H1 (cell line): ENCODE data around the gene BICD1. TPM values are rescaled to one million over a fixed set of nuclear protein-coding genes. Genes with fewer than 3 reads are reported as not detected.

Experiments
- CTCF ChIA-PET: fragments of 300-600 bp; sonication (Branson Sonifier 250); formaldehyde crosslinking; loops from one replicate; lab custom pipeline; 2021; ENCODE audit not compliant: partially characterized antibody; lab: Charles Lee
- POLR2A ChIA-PET: fragments of 300-600 bp; sonication (Branson Sonifier 250); formaldehyde crosslinking; loops from one replicate; lab custom pipeline; 2021; ENCODE audit warnings: inconsistent platforms; ENCODE audit not compliant: partially characterized antibody; lab: Charles Lee
- DNase-seq, 2 experiments: peaks; one replicate each; pipeline versions ENCODE4 v3.0.0 to v3.0.0-alpha.2; 2010 to 2022; ENCODE audit warnings: low spot score in 2 of 2, low read depth in 1 of 2, mixed read lengths in 1 of 2
- FAIRE-seq: peaks from 2 replicates; lab custom pipeline; 2011; peaks lifted over from hg19 to GRCh38; lab: Jason Lieb, UNC
- H2AFZ ChIP-seq: 2 replicates; pipeline ENCODE4 v1.8.1; 2012; ENCODE audit warnings: low read length, inconsistent platforms
- H2AK5ac ChIP-seq: 2 replicates; pipeline ENCODE4 v1.6.1; 2013; ENCODE audit warnings: low read depth, low read length
- H2BK120ac ChIP-seq: replicated peaks from 2 replicates; pipeline ENCODE3; 2013; ENCODE audit warnings: low read depth, low read length, inconsistent platforms
- H2BK12ac ChIP-seq: 2 replicates; pipeline ENCODE4 v1.6.1; 2013; ENCODE audit warnings: low read depth, low read length
- H2BK15ac ChIP-seq: 2 replicates; pipeline ENCODE4 v1.6.1; 2013; ENCODE audit warnings: low read length
- H2BK20ac ChIP-seq: 2 replicates; pipeline ENCODE4 v1.6.1; 2013; ENCODE audit warnings: low read length
- H2BK5ac ChIP-seq: 2 replicates; pipeline ENCODE4 v1.6.1; 2013; ENCODE audit warnings: low read depth, low read length
- H3K14ac ChIP-seq: 2 replicates; pipeline ENCODE4 v1.6.1; 2013; ENCODE audit warnings: inconsistent platforms; ENCODE audit not compliant: insufficient read length
- H3K18ac ChIP-seq: 2 replicates; pipeline ENCODE4 v1.6.1; 2013; ENCODE audit warnings: low read length; ENCODE audit errors: extremely low read depth
- H3K23ac ChIP-seq: 2 replicates; pipeline ENCODE4 v1.6.1; 2013; ENCODE audit warnings: inconsistent platforms; ENCODE audit not compliant: insufficient read length
- H3K23me2 ChIP-seq: 2 replicates; pipeline ENCODE4 v1.6.1; 2013; ENCODE audit warnings: low read depth, low read length
- H3K27ac ChIP-seq: 2 replicates; pipeline ENCODE4 v1.6.1; 2011; ENCODE audit warnings: low read depth, low read length, inconsistent platforms
- H3K27me3 ChIP-seq, 4 experiments: replicated peaks in 1 of 4; 1 replicate in 1 of 4; 2 replicates in 3 of 4; pipeline versions ENCODE4 v1.6.1 to v1.8.1; 2011 to 2013; ENCODE audit warnings: low read length in 3 of 4, mild to moderate bottlenecking in 3 of 4, inconsistent platforms in 2 of 4, mixed read lengths in 2 of 4, moderate library complexity in 1 of 4; ENCODE audit not compliant: control insufficient read depth in 3 of 4, insufficient read depth in 3 of 4; ENCODE audit errors: extremely low read depth in 1 of 4
- H3K36me3 ChIP-seq, 4 experiments: 2 replicates each; pipeline versions ENCODE4 v1.6.1 to v1.8.1; 2011 to 2013; ENCODE audit warnings: mild to moderate bottlenecking in 4 of 4, low read length in 3 of 4, moderate library complexity in 2 of 4, control low read depth in 1 of 4, inconsistent platforms in 1 of 4; ENCODE audit not compliant: insufficient read depth in 4 of 4, control insufficient read depth in 2 of 4
- H3K4ac ChIP-seq: replicated peaks from 2 replicates; pipeline ENCODE3; 2013; ENCODE audit warnings: low read length, low read depth, mixed read lengths, inconsistent platforms; ENCODE audit not compliant: insufficient read length
- H3K4me1 ChIP-seq, 4 experiments: replicated peaks in 1 of 4; 1 replicate in 1 of 4; 2 replicates in 3 of 4; pipeline versions ENCODE4 v1.6.1 to v1.8.1; 2011 to 2013; ENCODE audit warnings: low read length in 3 of 4, inconsistent platforms in 2 of 4, mixed read lengths in 1 of 4; ENCODE audit not compliant: insufficient read depth in 4 of 4, control insufficient read depth in 3 of 4
- H3K4me2 ChIP-seq, 2 experiments: 2 replicates each; pipeline versions ENCODE4 v1.6.1 to v1.8.1; 2011 to 2013; ENCODE audit warnings: low read depth in 2 of 2, low read length in 2 of 2, control low read depth in 1 of 2, inconsistent platforms in 1 of 2, mild to moderate bottlenecking in 1 of 2; ENCODE audit not compliant: insufficient read depth in 1 of 2
- H3K4me3 ChIP-seq, 4 experiments: fragments of 200-600, 300-600 bp in 1 of 4; sonication (generic), shearing (Covaris generic), sonication (Bioruptor Twin) in 1 of 4; 2 replicates each; pipeline versions ENCODE4 v1.5.1 to v1.8.1; 2011 to 2016; ENCODE audit warnings: low read length in 4 of 4, low read depth in 3 of 4, control low read depth in 2 of 4, inconsistent platforms in 2 of 4, mild to moderate bottlenecking in 2 of 4, mixed read lengths in 1 of 4, moderate library complexity in 1 of 4; ENCODE audit not compliant: insufficient read depth in 2 of 4; ENCODE audit errors: extremely low read depth in 1 of 4
- H3K56ac ChIP-seq: replicated peaks from 2 replicates; pipeline ENCODE3; 2013; ENCODE audit warnings: low read depth, mild to moderate bottlenecking, mixed read lengths, low read length, inconsistent platforms; ENCODE audit not compliant: insufficient read length
- H3K79me1 ChIP-seq: 2 replicates; pipeline ENCODE4 v1.6.1; 2013; ENCODE audit warnings: low read depth, low read length, control low read depth
- H3K79me2 ChIP-seq, 2 experiments: 2 replicates each; pipeline versions ENCODE4 v1.6.1 to v1.8.1; 2012 to 2013; ENCODE audit warnings: low read length in 2 of 2, mild to moderate bottlenecking in 2 of 2, inconsistent platforms in 1 of 2; ENCODE audit not compliant: insufficient read depth in 2 of 2, control insufficient read depth in 1 of 2
- H3K9ac ChIP-seq, 4 experiments: replicated peaks in 1 of 4; 1 replicate in 1 of 4; 2 replicates in 3 of 4; pipeline versions ENCODE4 v1.6.1 to v1.8.1; 2011 to 2013; ENCODE audit warnings: low read depth in 3 of 4, low read length in 3 of 4, control low read depth in 2 of 4, mild to moderate bottlenecking in 2 of 4, moderate library complexity in 2 of 4, inconsistent platforms in 1 of 4; ENCODE audit errors: extremely low read depth in 1 of 4
- H3K9me3 ChIP-seq, 2 experiments: 2 replicates each; pipeline versions ENCODE4 v1.6.1 to v1.8.1; 2012 to 2013; ENCODE audit warnings: mild to moderate bottlenecking in 2 of 2, moderate library complexity in 2 of 2, control low read depth in 1 of 2, inconsistent platforms in 1 of 2, low read depth in 1 of 2, low read length in 1 of 2, mixed read lengths in 1 of 2; ENCODE audit not compliant: insufficient read depth in 2 of 2
- H4K20me1 ChIP-seq, 2 experiments: replicated peaks in 1 of 2; 2 replicates each; pipeline versions ENCODE3 to v1.8.1; 2011 to 2013; ENCODE audit warnings: inconsistent platforms in 2 of 2, low read length in 2 of 2, mild to moderate bottlenecking in 1 of 2; ENCODE audit not compliant: insufficient read depth in 2 of 2, control insufficient read depth in 1 of 2
- H4K5ac ChIP-seq: 2 replicates; pipeline ENCODE4 v1.6.1; 2013; ENCODE audit warnings: low read length, low read depth, mixed read lengths, inconsistent platforms; ENCODE audit not compliant: insufficient read length
- H4K8ac ChIP-seq: 2 replicates; pipeline ENCODE4 v1.8.0; 2013; ENCODE audit warnings: mild to moderate bottlenecking, moderate library complexity, low read length, inconsistent platforms; ENCODE audit not compliant: insufficient read depth; ENCODE audit errors: extremely low read depth
- H4K91ac ChIP-seq: replicated peaks from 2 replicates; pipeline ENCODE3; 2013; ENCODE audit warnings: low read length, mixed read lengths, inconsistent platforms; ENCODE audit not compliant: insufficient read length
- ASH2L ChIP-seq: fragments of 200-600, 300-600 bp; sonication (generic); IDR thresholded peaks from one replicate; pipeline ENCODE4 v1.7.1; 2017; ENCODE audit warnings: low read length
- BRCA1 ChIP-seq: IDR thresholded peaks from 2 replicates; pipeline ENCODE4 v1.6.1; 2012; ENCODE audit warnings: low read depth, low read length, improper control_type of control experiment
- KDM5A ChIP-seq: fragments of 200-600 bp; IDR thresholded peaks from 2 replicates; pipeline ENCODE4 v1.7.1; 2012; ENCODE audit warnings: mild to moderate bottlenecking, low read length, inconsistent platforms, mixed read lengths
- POLR2A ChIP-seq, 2 experiments: IDR thresholded peaks; 1 replicate in 1 of 2; 2 replicates in 1 of 2; pipeline ENCODE4 v1.6.1; 2011; ENCODE audit warnings: low read depth in 2 of 2, low read length in 2 of 2, mild to moderate bottlenecking in 2 of 2; ENCODE audit errors: control extremely low read depth in 1 of 2
- SIN3A ChIP-seq, 2 experiments: IDR thresholded peaks in 1 of 2; conservative IDR thresholded peaks in 1 of 2; 2 replicates each; pipeline ENCODE4 v1.6.1; 2011 to 2012; ENCODE audit warnings: low read length in 2 of 2, improper control_type of control experiment in 1 of 2, low read depth in 1 of 2, mild to moderate bottlenecking in 1 of 2
- TBP ChIP-seq: IDR thresholded peaks from 2 replicates; pipeline ENCODE4 v1.6.1; 2011; ENCODE audit warnings: low read depth, low read length, improper control_type of control experiment
- WGBS, 2 experiments: shearing (Covaris generic) in 1 of 2; methylation state at CpG; one replicate each; pipeline versions ENCODE4 v1.1.6 to v1.1.7; 2013 to 2015; ENCODE audit warnings: low lambda C conversion rate in 2 of 2, mixed read lengths in 2 of 2, inconsistent platforms in 1 of 2, low coverage in 1 of 2, missing lambda C conversion rate in 1 of 2; ENCODE audit not compliant: insufficient replicate concordance in 2 of 2, insufficient coverage in 1 of 2, insufficient read length in 1 of 2; ENCODE audit errors: extremely low coverage in 1 of 2, missing lambda C conversion rate in 1 of 2; 5-methylcytosine and 5-hydroxymethylcytosine counted together
- polyA plus RNA-seq, 7 experiments: library from polyadenylated mRNA; depleted of rRNA in 3 of 7; stranded (reverse) in 5 of 7; unstranded in 2 of 7; fragments of >200 nt in 5 of 7; fragments of 200-250 nt in 2 of 7; gene quantifications; 1 replicate in 5 of 7; 2 replicates in 1 of 7; 4 replicates in 1 of 7; pipeline versions ENCODE4 v1.2.1 to v1.2.3, GENCODE V29; 2011 to 2013; ENCODE audit warnings: missing spikeins in 2 of 7, mixed read lengths in 2 of 7
- total RNA-seq: library from RNA; stranded (reverse); fragmentation: NEBNext Ultra II Directional; extraction: Animal tissue kit (Norgen Biotek cat#: 25700); gene quantifications from 2 replicates; pipeline ENCODE4 v1.2.1, GENCODE V29; 2021

The BICD1 gene
- total and polyA plus RNA-seq, 2 of the 8 experiments (the other 6 are each of a cell fraction or from before 2014, with no cell fraction given): 34.1 to 58.4 TPM

- H3K27me3 ChIP-seq: no peaks in the 10 kb centered on the region
- no peak overlapping the region for H3K4ac ChIP-seq
- H3K14ac ChIP-seq: no peak overlapping the region
- no peak overlapping the region for H3K56ac ChIP-seq
- H4K5ac ChIP-seq: no peak overlapping the region
- CTCF ChIA-PET: interaction anchor here (1.1 kb wide), 1 partner anchor 19 kb away, joined by 3 read pairs; no protein-coding TSS in a partner anchor
- H2BK12ac ChIP-seq: no peak overlapping the region
- H4K91ac ChIP-seq: no peak overlapping the region
- no peak overlapping the region for H2BK20ac ChIP-seq
- no peaks in the 10 kb centered on the region for H3K9me3 ChIP-seq
- H3K4me1 ChIP-seq: peaks cover 4 to 16% (median 8%) of the 10 kb centered on the region in 4 experiments; a peak in 5 of 7 replicates
- no peaks in the 10 kb centered on the region; the same call in 1 of the 2 replicates for H3K79me1 ChIP-seq
- WGBS, 2 experiments: 18% methylated on average over 2 of the region's 2 CpGs; no CpG with 5 or more reads in 1 of the 2 experiments
- no peak overlapping the region for H4K8ac ChIP-seq
- H2BK5ac ChIP-seq: no peak overlapping the region
- no peak overlapping the region for H2AFZ ChIP-seq
- H3K36me3 ChIP-seq: peaks cover 0 to 4% (median 0%) of the 10 kb centered on the region in 4 experiments; a peak in 1 of 8 replicates
- H3K9ac ChIP-seq: no peak overlapping the region
- no peak overlapping the region for H3K23ac ChIP-seq
- DNase-seq (no peak), FAIRE-seq (no peak)
- H2AK5ac ChIP-seq: no peak overlapping the region
- H3K4me3 ChIP-seq: no peak overlapping the region
- no peaks in the 10 kb centered on the region for H4K20me1 ChIP-seq
- peak overlapping the region in 1 of 2 experiments; percentile 15; a peak in 1 of 4 replicates for H3K4me2 ChIP-seq
- H3K27ac ChIP-seq: no peak overlapping the region
- POLR2A ChIA-PET: interaction anchor here (1.9 kb wide), 1 partner anchor 10 kb away, joined by 5 read pairs; no protein-coding TSS in a partner anchor
- H3K79me2 ChIP-seq: peaks cover 0 to 11% of the 10 kb centered on the region in 2 experiments; a peak in 1 of 4 replicates
- H3K18ac ChIP-seq: no peak overlapping the region
- H2BK120ac ChIP-seq: no peak overlapping the region
- H2BK15ac ChIP-seq: no peak overlapping the region
- H3K23me2 ChIP-seq: no peaks in the 10 kb centered on the region; the same call in 1 of the 2 replicates
- TF ChIP-seq TBP: no peak
- TF ChIP-seq KDM5A: no peak
- TF ChIP-seq SIN3A (conservative IDR thresholded peaks at IDR 0.05 in 1 of 2, IDR thresholded peaks at IDR 0.05 in 1 of 2; ENCODE audit: low read depth in 1 of 2, low read length in 2 of 2): no peak
- no peak for TF ChIP-seq BRCA1
- no peak for TF ChIP-seq ASH2L
- no peak for TF ChIP-seq POLR2A (IDR thresholded peaks at IDR 0.05; ENCODE audit: control extremely low read depth in 1 of 2, low read depth in 2 of 2, low read length in 2 of 2)
Measured at GRCh38 chr12:32249777-32250176, 143.1 kb downstream of the BICD1 start.
